Measurements from ENCODE around the gene LSMEM2. TPM values are rescaled to one million over a fixed set of nuclear protein-coding genes. Genes with fewer than 3 reads are reported as not detected.
"Not testable (repeated sequence)": the region's sequence is repeated elsewhere in the genome, so short reads cannot be mapped to it uniquely, and the experiment has no call there.

Gene LSMEM2
- total RNA-seq, 3 donors from 2014 or later (not counting 1 experiment from before 2014, with no cell fraction given) = not detected

DNA sequence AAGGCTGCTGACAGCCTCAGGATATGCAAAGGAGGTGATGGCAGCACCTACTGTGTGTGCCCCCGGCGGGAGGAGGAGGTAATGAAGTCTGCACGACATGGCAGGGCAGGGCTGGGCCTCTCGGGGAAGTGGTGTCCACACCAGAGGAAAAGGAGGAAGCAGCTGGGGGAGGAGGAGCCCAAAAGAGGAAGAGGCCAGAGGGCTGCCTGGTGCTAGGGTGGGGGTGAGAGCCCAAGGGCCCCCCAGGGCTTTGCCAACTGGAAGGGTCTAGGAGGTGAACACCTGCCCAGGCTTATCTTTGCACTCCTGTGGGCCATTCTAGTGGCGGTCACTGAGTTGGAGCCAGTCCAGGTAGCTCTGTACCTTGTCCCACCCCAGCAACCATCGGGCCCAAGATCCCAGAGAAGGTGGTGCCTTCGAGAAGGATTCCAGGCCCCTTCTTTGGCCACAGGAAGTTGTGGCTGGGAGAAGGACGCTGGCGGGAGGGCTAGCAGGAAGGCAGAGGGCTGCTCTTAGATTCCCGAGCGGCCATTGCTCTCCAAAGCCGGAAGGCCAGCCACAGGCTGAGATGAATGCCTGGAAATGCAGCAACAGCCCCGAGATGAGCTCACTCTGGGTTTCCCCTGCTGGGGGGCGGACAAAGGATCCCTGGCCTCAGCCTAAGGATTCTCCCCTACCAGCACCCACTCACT, 35.9 kb upstream of the LSMEM2 start:
- peak in 2 of 3 donors; percentile 11 to 44 for ATAC-seq
- H3K27ac ChIP-seq (ENCODE audit: low read length) = peak overlapping the region; percentile 86
- H3K9me3 ChIP-seq (ENCODE audit: control insufficient read depth, insufficient read depth, low read length) = no peaks in the 10 kb centered on the region
- peak; percentile 39 to 65 for DNase-seq
- Mint-ChIP-seq H3K36me3 (no peaks in the 10 kb centered on the region), H3K4me3 (peak overlapping the region; percentile 83), H3K9me3 (no peaks in the 10 kb centered on the region), H3K4me1 (peaks cover 71 to 88% of the 10 kb centered on the region in 2 donors), H3K27me3 (ENCODE audit: low read depth in 2 of 2) (no peaks in the 10 kb centered on the region), H3K27ac (peak overlapping the region; percentile 95)
- peaks cover 32% of the 10 kb centered on the region for H3K36me3 ChIP-seq (ENCODE audit: control insufficient read depth, insufficient read depth, low read length)
- H3K27me3 ChIP-seq (ENCODE audit: control insufficient read depth, insufficient read depth, low read length) = no peaks in the 10 kb centered on the region
- TF ChIP-seq CTCF (IDR thresholded peaks at IDR 0.05) = no peak
- H3K4me3 ChIP-seq (ENCODE audit: low read length) = no peak overlapping the region
- intact Hi-C loops (cut with micrococcal nuclease) = no loop called here
- 14% methylated on average over 14 of the region's 14 CpGs for WGBS (ENCODE audit: insufficient coverage)
- peaks cover 100% of the 10 kb centered on the region for H3K4me1 ChIP-seq (ENCODE audit: control insufficient read depth, insufficient read depth, low read length)

- Histone ChIP-seq H3K27me3 (ENCODE audit: control insufficient read depth, insufficient read depth, low read length) (no peaks in the 10 kb centered on the region), H3K27ac (ENCODE audit: low read length) (peak overlapping the region; percentile 86), H3K36me3 (ENCODE audit: control insufficient read depth, insufficient read depth, low read length) (peaks cover 36% of the 10 kb centered on the region), H3K9me3 (ENCODE audit: control insufficient read depth, insufficient read depth, low read length) (no peaks in the 10 kb centered on the region), H3K4me3 (ENCODE audit: low read length) (no peak overlapping the region), H3K4me1 (ENCODE audit: control insufficient read depth, insufficient read depth, low read length) (peaks cover 100% of the 10 kb centered on the region)
- DNase-seq (no peak), ATAC-seq (no peak)
- no peaks in the 10 kb centered on the region for H3K27me3 Mint-ChIP-seq (ENCODE audit: low read depth in 2 of 2)
- no peaks in the 10 kb centered on the region for H3K9me3 Mint-ChIP-seq
- H3K4me1 Mint-ChIP-seq = peaks cover 69 to 87% of the 10 kb centered on the region in 2 donors
- H3K4me3 Mint-ChIP-seq = peak overlapping the region; percentile 64
- no peak for TF ChIP-seq CTCF (IDR thresholded peaks at IDR 0.05)
- WGBS (ENCODE audit: insufficient coverage) = 90% methylated on average over 4 of the region's 4 CpGs
- H3K36me3 Mint-ChIP-seq = no peaks in the 10 kb centered on the region
- H3K27ac Mint-ChIP-seq = peak overlapping the region; percentile 95
- intact Hi-C loops (cut with micrococcal nuclease) = no loop called here
Observed at GRCh38 chr3:50243543-50243895, 35.4 kb upstream of the LSMEM2 start.

GRCh38 chr3:50244813-50245212, 34.1 kb upstream of the LSMEM2 start:
- H3K36me3 ChIP-seq (ENCODE audit: control insufficient read depth, insufficient read depth, low read length) = peaks cover 23% of the 10 kb centered on the region
- H3K9me3 Mint-ChIP-seq; DNase-seq; H3K4me3 ChIP-seq (ENCODE audit: low read length); intact Hi-C loops (cut with micrococcal nuclease); ATAC-seq; H3K27me3 ChIP-seq (ENCODE audit: control insufficient read depth, insufficient read depth, low read length); H3K9me3 ChIP-seq (ENCODE audit: control insufficient read depth, insufficient read depth, low read length); H3K27me3 Mint-ChIP-seq (ENCODE audit: low read depth in 2 of 2); H3K36me3 Mint-ChIP-seq: not testable (repeated sequence)
- H3K4me1 ChIP-seq (ENCODE audit: control insufficient read depth, insufficient read depth, low read length) = peaks cover 100% of the 10 kb centered on the region
- peak overlapping the region; percentile 95 for H3K27ac Mint-ChIP-seq
- peak overlapping the region; percentile 59 for H3K27ac ChIP-seq (ENCODE audit: low read length)
- 59% methylated on average over 5 of the region's 6 CpGs for WGBS (ENCODE audit: insufficient coverage)
- H3K4me3 Mint-ChIP-seq = peak overlapping the region; percentile 53
- peaks cover 61 to 84% of the 10 kb centered on the region in 2 donors for H3K4me1 Mint-ChIP-seq

GRCh38 chr3:50245251-50245745, 33.6 kb upstream of the LSMEM2 start:
- no peak for TF ChIP-seq CTCF (IDR thresholded peaks at IDR 0.05)
- peak overlapping the region; percentile 95 for H3K27ac Mint-ChIP-seq
- peaks cover 62 to 84% of the 10 kb centered on the region in 2 donors for H3K4me1 Mint-ChIP-seq
- H3K36me3 Mint-ChIP-seq = no peaks in the 10 kb centered on the region
- H3K4me1 ChIP-seq (ENCODE audit: control insufficient read depth, insufficient read depth, low read length) = peaks cover 100% of the 10 kb centered on the region
- H3K9me3 Mint-ChIP-seq = no peaks in the 10 kb centered on the region
- DNase-seq (no peak), ATAC-seq (no peak)
- no peaks in the 10 kb centered on the region for H3K27me3 ChIP-seq (ENCODE audit: control insufficient read depth, insufficient read depth, low read length)
- H3K4me3 Mint-ChIP-seq = peak overlapping the region; percentile 53
- WGBS (ENCODE audit: insufficient coverage) = 77% methylated on average over 16 of the region's 16 CpGs
- H3K36me3 ChIP-seq (ENCODE audit: control insufficient read depth, insufficient read depth, low read length) = peaks cover 19% of the 10 kb centered on the region
- intact Hi-C loops (cut with micrococcal nuclease) = no loop called here
- no peaks in the 10 kb centered on the region for H3K27me3 Mint-ChIP-seq (ENCODE audit: low read depth in 2 of 2)
- no peaks in the 10 kb centered on the region for H3K9me3 ChIP-seq (ENCODE audit: control insufficient read depth, insufficient read depth, low read length)
- peak overlapping the region; percentile 85 for H3K27ac ChIP-seq (ENCODE audit: low read length)
- no peak overlapping the region for H3K4me3 ChIP-seq (ENCODE audit: low read length)

All from natural killer cell (primary cell).